RWPE2 (cell line): Measurements from ENCODE around the gene DDX10.

Experiments
- ATAC-seq: fragments of 200-7000 bp; cut with Tn5 transposase; 3 replicates; pipeline ENCODE4 v1.9.1; 2021; ENCODE audit warnings: low read depth
- DNase-seq: peaks from one replicate; pipeline ENCODE4 v3.0.0-alpha.2; 2020; ENCODE audit warnings: low spot score
- H3K27ac ChIP-seq: fragments of 450-650 bp; 2 replicates; pipeline ENCODE4 v1.5.1; 2017; ENCODE audit warnings: mild to moderate bottlenecking; ENCODE audit not compliant: poor library complexity, severe bottlenecking
- H3K27me3 ChIP-seq: fragments of 250-450 bp; sonication (Bioruptor Pico); 2 replicates; pipeline ENCODE4 v1.5.1; 2021; ENCODE audit warnings: mild to moderate bottlenecking, moderate library complexity; ENCODE audit not compliant: insufficient read depth, poor library complexity, severe bottlenecking
- H3K36me3 ChIP-seq: fragments of 250-450 bp; sonication (Bioruptor Pico); 2 replicates; pipeline ENCODE4 v1.5.1; 2020; ENCODE audit warnings: low read depth, mild to moderate bottlenecking, moderate library complexity
- H3K4me1 ChIP-seq: fragments of 250-450 bp; sonication (Bioruptor Pico); 2 replicates; pipeline ENCODE4 v1.5.1; 2021; ENCODE audit warnings: mild to moderate bottlenecking, moderate library complexity; ENCODE audit not compliant: insufficient read depth, poor library complexity, severe bottlenecking
- H3K4me3 ChIP-seq: fragments of 250-450 bp; sonication (Bioruptor Pico); 2 replicates; pipeline ENCODE4 v1.5.1; 2021; ENCODE audit warnings: mild to moderate bottlenecking, moderate library complexity; ENCODE audit not compliant: severe bottlenecking
- H3K9me3 ChIP-seq: fragments of 250-450 bp; sonication (Bioruptor Pico); 2 replicates; pipeline ENCODE4 v1.5.1; 2021; ENCODE audit warnings: mild to moderate bottlenecking, moderate library complexity; ENCODE audit not compliant: severe bottlenecking
- TF ChIP-seq, protein P1 (sequence below): fragments of 450-650 bp; IDR thresholded peaks from one replicate; pipeline ENCODE4 v1.5.1; 2017; ENCODE audit warnings: mild to moderate bottlenecking, moderate library complexity; ENCODE audit not compliant: poor library complexity, severe bottlenecking

DDX10 gene

DNA sequence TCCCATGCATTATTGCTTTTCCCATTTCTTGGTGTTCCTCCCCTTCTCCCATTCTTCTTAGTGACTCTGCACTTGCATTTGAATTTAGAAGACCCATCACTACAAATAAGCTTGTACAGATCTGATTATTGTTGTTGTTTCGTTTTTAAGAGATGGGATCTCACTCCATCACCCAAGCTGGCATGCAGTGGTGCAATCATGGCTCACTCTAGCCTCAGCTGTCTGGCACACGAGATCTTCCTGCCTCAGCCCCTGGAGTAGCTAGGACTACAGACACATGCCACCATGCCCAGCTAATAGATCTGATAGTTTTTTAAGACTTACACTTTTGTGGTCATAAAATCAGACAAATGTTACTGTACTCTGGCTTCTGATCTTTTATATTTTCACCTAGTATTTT lies 252.1 kb downstream of the DDX10 start:
- TF ChIP-seq, protein P1, sequence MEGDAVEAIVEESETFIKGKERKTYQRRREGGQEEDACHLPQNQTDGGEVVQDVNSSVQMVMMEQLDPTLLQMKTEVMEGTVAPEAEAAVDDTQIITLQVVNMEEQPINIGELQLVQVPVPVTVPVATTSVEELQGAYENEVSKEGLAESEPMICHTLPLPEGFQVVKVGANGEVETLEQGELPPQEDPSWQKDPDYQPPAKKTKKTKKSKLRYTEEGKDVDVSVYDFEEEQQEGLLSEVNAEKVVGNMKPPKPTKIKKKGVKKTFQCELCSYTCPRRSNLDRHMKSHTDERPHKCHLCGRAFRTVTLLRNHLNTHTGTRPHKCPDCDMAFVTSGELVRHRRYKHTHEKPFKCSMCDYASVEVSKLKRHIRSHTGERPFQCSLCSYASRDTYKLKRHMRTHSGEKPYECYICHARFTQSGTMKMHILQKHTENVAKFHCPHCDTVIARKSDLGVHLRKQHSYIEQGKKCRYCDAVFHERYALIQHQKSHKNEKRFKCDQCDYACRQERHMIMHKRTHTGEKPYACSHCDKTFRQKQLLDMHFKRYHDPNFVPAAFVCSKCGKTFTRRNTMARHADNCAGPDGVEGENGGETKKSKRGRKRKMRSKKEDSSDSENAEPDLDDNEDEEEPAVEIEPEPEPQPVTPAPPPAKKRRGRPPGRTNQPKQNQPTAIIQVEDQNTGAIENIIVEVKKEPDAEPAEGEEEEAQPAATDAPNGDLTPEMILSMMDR = no peak
- Histone ChIP-seq H3K27ac (no peak overlapping the region), H3K4me1 (peaks cover 4% of the 10 kb centered on the region), H3K27me3 (no peaks in the 10 kb centered on the region), H3K4me3 (no peak overlapping the region), H3K9me3 (no peaks in the 10 kb centered on the region), H3K36me3 (no peaks in the 10 kb centered on the region)
- DNase-seq (no peak), ATAC-seq (no peak)

GRCh38 chr11:108921211-108921610 lies 256.3 kb downstream of the DDX10 start:
- ATAC-seq (no peak), DNase-seq (no peak)
- Histone ChIP-seq H3K27ac (no peak overlapping the region), H3K4me1 (peaks cover 3% of the 10 kb centered on the region), H3K9me3 (no peaks in the 10 kb centered on the region), H3K36me3 (no peaks in the 10 kb centered on the region), H3K4me3 (no peak overlapping the region), H3K27me3 (no peaks in the 10 kb centered on the region)
- TF ChIP-seq, protein P1 = no peak

DNA sequence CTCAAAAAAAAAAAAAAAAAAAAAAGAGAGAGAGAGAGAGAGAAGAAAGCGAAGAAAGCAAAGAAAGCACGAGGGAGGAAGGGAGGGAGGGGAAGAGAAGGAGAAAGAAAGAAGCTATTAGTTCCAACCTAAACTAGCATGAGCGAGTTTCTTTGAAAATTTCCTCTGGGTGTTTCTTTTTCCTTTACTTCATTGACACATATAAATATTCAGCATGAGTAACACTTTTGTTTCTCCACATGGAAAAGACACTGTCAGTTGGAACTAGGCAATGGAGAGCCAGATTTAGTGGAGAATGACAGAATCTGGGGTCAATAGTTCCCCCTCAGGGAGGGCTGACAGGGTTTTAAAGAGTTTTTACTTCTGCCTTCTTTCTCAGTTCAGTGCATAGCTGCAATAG lies 257.4 kb downstream of the DDX10 start:
- H3K4me3 ChIP-seq = no peak overlapping the region
- H3K9me3 ChIP-seq = no peaks in the 10 kb centered on the region
- no peaks in the 10 kb centered on the region for H3K4me1 ChIP-seq
- no peak for ATAC-seq
- no peak for DNase-seq
- no peak overlapping the region for H3K27ac ChIP-seq
- no peaks in the 10 kb centered on the region for H3K27me3 ChIP-seq
- H3K36me3 ChIP-seq = no peaks in the 10 kb centered on the region
- TF ChIP-seq, protein P1 = no peak

- Histone ChIP-seq H3K36me3 (no peaks in the 10 kb centered on the region), H3K27ac (no peak overlapping the region), H3K9me3 (no peaks in the 10 kb centered on the region), H3K27me3 (no peaks in the 10 kb centered on the region), H3K4me1 (peaks cover under 1% of the 10 kb centered on the region), H3K4me3 (no peak overlapping the region)
- DNase-seq (no peak), ATAC-seq (no peak)
- TF ChIP-seq, protein P1 = no peak
Measured at GRCh38 chr11:108923413-108923812, 258.5 kb downstream of the DDX10 start.

DNA sequence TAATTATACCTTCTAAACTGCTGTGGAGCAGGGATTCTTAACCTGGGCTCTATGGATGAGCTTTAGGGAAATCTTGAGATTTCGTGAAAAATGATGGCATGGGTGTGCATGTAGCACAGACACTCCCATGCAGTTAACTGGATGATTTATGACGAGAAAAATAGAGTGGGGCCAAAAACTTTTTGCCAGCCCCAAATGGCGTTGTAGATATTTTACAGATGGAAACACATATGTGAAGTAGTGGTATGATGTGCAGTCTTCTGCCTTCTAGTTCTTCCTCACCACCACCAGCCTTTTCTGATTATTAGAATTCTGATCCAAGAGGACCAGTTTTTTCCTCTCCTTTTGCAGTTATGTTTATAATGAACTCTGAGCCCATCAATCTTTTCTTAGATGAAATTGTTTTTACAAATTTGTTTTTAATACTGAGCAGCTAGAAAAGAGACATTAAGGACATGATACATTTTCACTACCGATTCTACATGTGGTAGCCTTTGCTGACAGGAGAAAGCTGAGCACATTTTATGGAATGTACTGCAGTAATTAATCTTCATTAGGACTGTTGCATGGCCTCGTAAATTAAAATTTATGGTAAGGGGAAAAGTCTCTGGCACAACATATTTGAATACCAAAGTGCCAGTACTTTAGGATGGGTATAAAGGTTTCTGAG lies 261.4 kb downstream of the DDX10 start:
- H3K4me3 ChIP-seq = no peak overlapping the region
- H3K4me1 ChIP-seq = peaks cover 30% of the 10 kb centered on the region
- TF ChIP-seq, protein P1 = no peak
- no peaks in the 10 kb centered on the region for H3K9me3 ChIP-seq
- H3K27me3 ChIP-seq = no peaks in the 10 kb centered on the region
- H3K27ac ChIP-seq = no peak overlapping the region
- DNase-seq (no peak), ATAC-seq (no peak)
- no peaks in the 10 kb centered on the region for H3K36me3 ChIP-seq
